ENCODE results near the gene SMAP2.
"Not testable (repeated sequence)": the region's sequence is repeated elsewhere in the genome, so short reads cannot be mapped to it uniquely, and the experiment has no call there.

SMAP2 gene

GRCh38 chr1:40381268-40382107 is 8.0 kb downstream of the SMAP2 start:
- peak in 1 of 2 experiments; percentile 36 for DNase-seq (ENCODE audit: low read depth in 1 of 2, low spot score in 1 of 2)
- in situ Hi-C loops (cut with HindIII; ENCODE audit: low pct_unique_long_range_greater_than_20kb, low sequenced_read_pairs), result no loop called here
- no peak for TF ChIP-seq JUND (IDR thresholded peaks at IDR 0.05; ENCODE audit: low read depth)

GRCh38 chr1:40382108-40382460 is 8.6 kb downstream of the SMAP2 start:
- no peak for TF ChIP-seq JUND (IDR thresholded peaks at IDR 0.05; ENCODE audit: low read depth)
- in situ Hi-C loops (cut with HindIII; ENCODE audit: low pct_unique_long_range_greater_than_20kb, low sequenced_read_pairs), result no loop called here
- no peak for DNase-seq (ENCODE audit: low read depth in 1 of 2, low spot score in 1 of 2)

GRCh38 chr1:40382601-40383000 is 9.1 kb downstream of the SMAP2 start:
- TF ChIP-seq JUND (IDR thresholded peaks at IDR 0.05; ENCODE audit: low read depth), result no peak
- peak in 1 of 2 experiments; percentile 64 for DNase-seq (ENCODE audit: low read depth in 1 of 2, low spot score in 1 of 2)
- in situ Hi-C loops (cut with HindIII; ENCODE audit: low pct_unique_long_range_greater_than_20kb, low sequenced_read_pairs), result no loop called here

- DNase-seq (ENCODE audit: low read depth in 1 of 2, low spot score in 1 of 2), result peak in 1 of 2 experiments; percentile 43
- TF ChIP-seq JUND (IDR thresholded peaks at IDR 0.05; ENCODE audit: low read depth), result no peak
Observed at GRCh38 chr1:40383095-40383487, 9.6 kb downstream of the SMAP2 start.

GRCh38 chr1:40383488-40384412 is 10.2 kb downstream of the SMAP2 start:
- in situ Hi-C loops (cut with HindIII; ENCODE audit: low pct_unique_long_range_greater_than_20kb, low sequenced_read_pairs), result no loop called here
- no peak for DNase-seq (ENCODE audit: low read depth in 1 of 2, low spot score in 1 of 2)
- TF ChIP-seq JUND (IDR thresholded peaks at IDR 0.05; ENCODE audit: low read depth), result no peak

More at GRCh38 chr1:40383095-40383487, 9.6 kb downstream of the SMAP2 start:
- in situ Hi-C loops (cut with HindIII; ENCODE audit: low pct_unique_long_range_greater_than_20kb, low sequenced_read_pairs), result no loop called here

- in situ Hi-C loops (cut with HindIII; ENCODE audit: low pct_unique_long_range_greater_than_20kb, low sequenced_read_pairs), result no loop called here
- no peak for DNase-seq (ENCODE audit: low read depth in 1 of 2, low spot score in 1 of 2)
- TF ChIP-seq JUND (IDR thresholded peaks at IDR 0.05; ENCODE audit: low read depth), result no peak
Observed at GRCh38 chr1:40384413-40384762, 10.9 kb downstream of the SMAP2 start.

- in situ Hi-C loops (cut with HindIII; ENCODE audit: low pct_unique_long_range_greater_than_20kb, low sequenced_read_pairs), result no loop called here
- no peak for DNase-seq (ENCODE audit: low read depth in 1 of 2, low spot score in 1 of 2)
- no peak for TF ChIP-seq JUND (IDR thresholded peaks at IDR 0.05; ENCODE audit: low read depth)
Observed at GRCh38 chr1:40384887-40385286, 11.4 kb downstream of the SMAP2 start.

GRCh38 chr1:40385437-40386358 is 12.2 kb downstream of the SMAP2 start:
- in situ Hi-C loops (cut with HindIII; ENCODE audit: low pct_unique_long_range_greater_than_20kb, low sequenced_read_pairs), result no loop called here
- no peak for TF ChIP-seq JUND (IDR thresholded peaks at IDR 0.05; ENCODE audit: low read depth)
- DNase-seq (ENCODE audit: low read depth in 1 of 2, low spot score in 1 of 2), result no peak

- no peak for TF ChIP-seq JUND (IDR thresholded peaks at IDR 0.05; ENCODE audit: low read depth)
- no peak for DNase-seq (ENCODE audit: low read depth in 1 of 2, low spot score in 1 of 2)
- in situ Hi-C loops (cut with HindIII; ENCODE audit: low pct_unique_long_range_greater_than_20kb, low sequenced_read_pairs), result no loop called here
Observed at GRCh38 chr1:40386359-40386723, 12.8 kb downstream of the SMAP2 start.

GRCh38 chr1:40386796-40387195 is 13.3 kb downstream of the SMAP2 start:
- in situ Hi-C loops (cut with HindIII; ENCODE audit: low pct_unique_long_range_greater_than_20kb, low sequenced_read_pairs), result no loop called here
- no peak for TF ChIP-seq JUND (IDR thresholded peaks at IDR 0.05; ENCODE audit: low read depth)
- DNase-seq (ENCODE audit: low read depth in 1 of 2, low spot score in 1 of 2), result no peak

GRCh38 chr1:40387381-40388306 is 14.1 kb downstream of the SMAP2 start:
- in situ Hi-C loops (cut with HindIII; ENCODE audit: low pct_unique_long_range_greater_than_20kb, low sequenced_read_pairs); DNase-seq (ENCODE audit: low read depth in 1 of 2, low spot score in 1 of 2): not testable (repeated sequence)

- not testable (repeated sequence) for DNase-seq (ENCODE audit: low read depth in 1 of 2, low spot score in 1 of 2)
Observed at GRCh38 chr1:40388456-40389321, 15.2 kb downstream of the SMAP2 start.

More at GRCh38 chr1:40388456-40389321, 15.2 kb downstream of the SMAP2 start:
- in situ Hi-C loops (cut with HindIII; ENCODE audit: low pct_unique_long_range_greater_than_20kb, low sequenced_read_pairs), result not testable (repeated sequence)

Measured in T47D (cell line).